ENCODE results near the gene ST6GALNAC2. TPM values are rescaled to one million over a fixed set of nuclear protein-coding genes. Genes with fewer than 3 reads are reported as not detected.

ST6GALNAC2 gene
- total and polyA plus RNA-seq, 2 experiments from 2014 or later: 0.31 TPM; not detected in 1

DNA sequence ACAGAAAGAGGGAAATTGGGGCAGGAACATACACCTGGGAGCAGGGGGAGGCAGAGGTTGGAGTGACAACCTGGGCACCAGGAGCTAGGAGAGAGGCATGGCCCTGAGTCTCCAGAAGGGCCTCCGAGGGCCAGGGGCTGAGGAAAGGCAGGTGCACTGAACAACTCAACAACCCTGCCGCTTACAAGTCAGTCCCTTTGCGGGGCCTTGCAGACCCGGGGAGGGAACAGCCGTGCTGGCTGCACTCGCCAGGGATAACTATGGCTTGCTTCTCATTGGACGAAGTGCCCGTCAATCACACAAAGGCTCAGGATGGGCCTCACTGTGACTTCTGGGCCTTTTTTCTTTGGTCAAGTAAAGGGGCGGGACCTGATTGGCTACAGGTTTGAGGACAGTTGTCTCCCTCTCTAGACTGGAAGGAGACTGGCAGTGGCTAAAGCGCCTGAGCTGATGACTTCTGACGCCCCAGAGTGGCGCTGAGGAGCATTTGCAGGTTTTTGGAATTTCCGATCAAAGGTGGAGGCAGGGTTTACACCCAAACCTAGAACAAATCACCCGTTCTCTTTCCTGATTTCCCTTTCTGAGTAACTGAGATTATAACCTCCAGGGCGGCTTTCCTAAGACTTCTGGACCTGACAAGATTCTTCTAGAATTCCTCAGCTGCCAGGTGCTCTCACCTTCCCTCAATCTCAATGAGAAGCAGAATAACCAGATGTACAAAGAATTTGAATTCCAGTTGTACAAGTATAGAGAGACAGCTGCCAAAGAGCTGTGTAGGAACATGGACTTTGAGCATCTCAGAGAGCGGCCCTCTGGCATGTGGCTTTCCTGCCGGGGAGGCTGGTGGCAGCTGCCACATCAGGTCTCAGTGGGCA, 27.6 kb upstream of the ST6GALNAC2 start:
- no peaks in the 10 kb centered on the region for H3K4me1 Mint-ChIP-seq

More for the DNA sequence above, 27.6 kb upstream of the ST6GALNAC2 start:
- Histone ChIP-seq H3K9me2 (ENCODE audit: insufficient read depth) (no peaks in the 10 kb centered on the region), H3K27me3 (ENCODE audit: insufficient read depth) (no peaks in the 10 kb centered on the region), H4K20me1 (replicated peaks; ENCODE audit: insufficient read depth) (no peaks in the 10 kb centered on the region), H2AFZ (peak overlapping the region; percentile 54; the same call in 1 of the 2 replicates), H3K79me2 (replicated peaks; ENCODE audit: insufficient read depth) (no peaks in the 10 kb centered on the region), H3K4me1 (ENCODE audit: insufficient read depth) (no peaks in the 10 kb centered on the region), H3K27ac (ENCODE audit: low read depth) (peak overlapping the region; percentile 40; the same call in 1 of the 2 replicates), H3F3A (replicated peaks; ENCODE audit: low read depth) (no peaks in the 10 kb centered on the region), H3K4me2 (no peak overlapping the region), H3K4me3 (no peak overlapping the region), H3K36me3 (ENCODE audit: insufficient read depth) (no peaks in the 10 kb centered on the region)
- Mint-ChIP-seq H3K36me3 (ENCODE audit: low read depth) (peaks cover 30% of the 10 kb centered on the region), H3K4me3 (no peak overlapping the region), H3K9me3 (peaks cover 73% of the 10 kb centered on the region), H3K27ac (no peak overlapping the region), H3K27me3 (ENCODE audit: insufficient read depth, low read depth, poor library complexity) (peaks cover 2% of the 10 kb centered on the region)
- peak; percentile 99 for ATAC-seq
- DNase-seq (ENCODE audit: low spot score): peak; percentile 93
- no peak for TF ChIP-seq STAT1 (IDR thresholded peaks at IDR 0.05; ENCODE audit: unreplicated experiment)
- TF ChIP-seq, protein P1, sequence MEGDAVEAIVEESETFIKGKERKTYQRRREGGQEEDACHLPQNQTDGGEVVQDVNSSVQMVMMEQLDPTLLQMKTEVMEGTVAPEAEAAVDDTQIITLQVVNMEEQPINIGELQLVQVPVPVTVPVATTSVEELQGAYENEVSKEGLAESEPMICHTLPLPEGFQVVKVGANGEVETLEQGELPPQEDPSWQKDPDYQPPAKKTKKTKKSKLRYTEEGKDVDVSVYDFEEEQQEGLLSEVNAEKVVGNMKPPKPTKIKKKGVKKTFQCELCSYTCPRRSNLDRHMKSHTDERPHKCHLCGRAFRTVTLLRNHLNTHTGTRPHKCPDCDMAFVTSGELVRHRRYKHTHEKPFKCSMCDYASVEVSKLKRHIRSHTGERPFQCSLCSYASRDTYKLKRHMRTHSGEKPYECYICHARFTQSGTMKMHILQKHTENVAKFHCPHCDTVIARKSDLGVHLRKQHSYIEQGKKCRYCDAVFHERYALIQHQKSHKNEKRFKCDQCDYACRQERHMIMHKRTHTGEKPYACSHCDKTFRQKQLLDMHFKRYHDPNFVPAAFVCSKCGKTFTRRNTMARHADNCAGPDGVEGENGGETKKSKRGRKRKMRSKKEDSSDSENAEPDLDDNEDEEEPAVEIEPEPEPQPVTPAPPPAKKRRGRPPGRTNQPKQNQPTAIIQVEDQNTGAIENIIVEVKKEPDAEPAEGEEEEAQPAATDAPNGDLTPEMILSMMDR (conservative IDR thresholded peaks at IDR 0.05; ENCODE audit: low read depth in 2 of 2): peak; percentile 45 to 68
- TF ChIP-seq, protein P2, sequence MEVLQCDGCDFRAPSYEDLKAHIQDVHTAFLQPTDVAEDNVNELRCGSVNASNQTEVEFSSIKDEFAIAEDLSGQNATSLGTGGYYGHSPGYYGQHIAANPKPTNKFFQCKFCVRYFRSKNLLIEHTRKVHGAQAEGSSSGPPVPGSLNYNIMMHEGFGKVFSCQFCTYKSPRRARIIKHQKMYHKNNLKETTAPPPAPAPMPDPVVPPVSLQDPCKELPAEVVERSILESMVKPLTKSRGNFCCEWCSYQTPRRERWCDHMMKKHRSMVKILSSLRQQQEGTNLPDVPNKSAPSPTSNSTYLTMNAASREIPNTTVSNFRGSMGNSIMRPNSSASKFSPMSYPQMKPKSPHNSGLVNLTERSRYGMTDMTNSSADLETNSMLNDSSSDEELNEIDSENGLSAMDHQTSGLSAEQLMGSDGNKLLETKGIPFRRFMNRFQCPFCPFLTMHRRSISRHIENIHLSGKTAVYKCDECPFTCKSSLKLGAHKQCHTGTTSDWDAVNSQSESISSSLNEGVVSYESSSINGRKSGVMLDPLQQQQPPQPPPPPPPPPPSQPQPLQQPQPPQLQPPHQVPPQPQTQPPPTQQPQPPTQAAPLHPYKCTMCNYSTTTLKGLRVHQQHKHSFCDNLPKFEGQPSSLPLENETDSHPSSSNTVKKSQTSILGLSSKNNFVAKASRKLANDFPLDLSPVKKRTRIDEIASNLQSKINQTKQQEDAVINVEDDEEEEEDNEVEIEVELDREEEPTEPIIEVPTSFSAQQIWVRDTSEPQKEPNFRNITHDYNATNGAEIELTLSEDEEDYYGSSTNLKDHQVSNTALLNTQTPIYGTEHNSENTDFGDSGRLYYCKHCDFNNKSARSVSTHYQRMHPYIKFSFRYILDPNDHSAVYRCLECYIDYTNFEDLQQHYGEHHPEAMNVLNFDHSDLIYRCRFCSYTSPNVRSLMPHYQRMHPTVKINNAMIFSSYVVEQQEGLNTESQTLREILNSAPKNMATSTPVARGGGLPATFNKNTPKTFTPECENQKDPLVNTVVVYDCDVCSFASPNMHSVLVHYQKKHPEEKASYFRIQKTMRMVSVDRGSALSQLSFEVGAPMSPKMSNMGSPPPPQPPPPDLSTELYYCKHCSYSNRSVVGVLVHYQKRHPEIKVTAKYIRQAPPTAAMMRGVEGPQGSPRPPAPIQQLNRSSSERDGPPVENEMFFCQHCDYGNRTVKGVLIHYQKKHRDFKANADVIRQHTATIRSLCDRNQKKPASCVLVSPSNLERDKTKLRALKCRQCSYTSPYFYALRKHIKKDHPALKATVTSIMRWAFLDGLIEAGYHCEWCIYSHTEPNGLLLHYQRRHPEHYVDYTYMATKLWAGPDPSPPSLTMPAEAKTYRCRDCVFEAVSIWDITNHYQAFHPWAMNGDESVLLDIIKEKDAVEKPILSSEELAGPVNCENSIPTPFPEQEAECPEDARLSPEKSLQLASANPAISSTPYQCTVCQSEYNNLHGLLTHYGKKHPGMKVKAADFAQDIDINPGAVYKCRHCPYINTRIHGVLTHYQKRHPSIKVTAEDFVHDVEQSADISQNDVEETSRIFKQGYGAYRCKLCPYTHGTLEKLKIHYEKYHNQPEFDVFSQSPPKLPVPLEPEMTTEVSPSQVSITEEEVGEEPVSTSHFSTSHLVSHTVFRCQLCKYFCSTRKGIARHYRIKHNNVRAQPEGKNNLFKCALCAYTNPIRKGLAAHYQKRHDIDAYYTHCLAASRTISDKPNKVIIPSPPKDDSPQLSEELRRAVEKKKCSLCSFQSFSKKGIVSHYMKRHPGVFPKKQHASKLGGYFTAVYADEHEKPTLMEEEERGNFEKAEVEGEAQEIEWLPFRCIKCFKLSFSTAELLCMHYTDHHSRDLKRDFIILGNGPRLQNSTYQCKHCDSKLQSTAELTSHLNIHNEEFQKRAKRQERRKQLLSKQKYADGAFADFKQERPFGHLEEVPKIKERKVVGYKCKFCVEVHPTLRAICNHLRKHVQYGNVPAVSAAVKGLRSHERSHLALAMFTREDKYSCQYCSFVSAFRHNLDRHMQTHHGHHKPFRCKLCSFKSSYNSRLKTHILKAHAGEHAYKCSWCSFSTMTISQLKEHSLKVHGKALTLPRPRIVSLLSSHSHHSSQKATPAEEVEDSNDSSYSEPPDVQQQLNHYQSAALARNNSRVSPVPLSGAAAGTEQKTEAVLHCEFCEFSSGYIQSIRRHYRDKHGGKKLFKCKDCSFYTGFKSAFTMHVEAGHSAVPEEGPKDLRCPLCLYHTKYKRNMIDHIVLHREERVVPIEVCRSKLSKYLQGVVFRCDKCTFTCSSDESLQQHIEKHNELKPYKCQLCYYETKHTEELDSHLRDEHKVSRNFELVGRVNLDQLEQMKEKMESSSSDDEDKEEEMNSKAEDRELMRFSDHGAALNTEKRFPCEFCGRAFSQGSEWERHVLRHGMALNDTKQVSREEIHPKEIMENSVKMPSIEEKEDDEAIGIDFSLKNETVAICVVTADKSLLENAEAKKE (CRISPR knock-in tag; IDR thresholded peaks at IDR 0.05): peak; percentile 57; the same call in 1 of the 2 replicates

All from GM23338 (cell line).